UCSD-AML1 (cell line): Measurements from ENCODE around the gene SKAP1.
"Not testable (repeated sequence)": the region's sequence is repeated elsewhere in the genome, so short reads cannot be mapped to it uniquely, and the experiment has no call there.

Experiments used
- DNase-seq: peaks from one replicate; lab custom pipeline; 2025; ENCODE audit not compliant: unreplicated experiment; lab: John Stamatoyannopoulos, UW

Gene SKAP1

GRCh38 chr17:48416971-48417370 lies 13.0 kb downstream of the SKAP1 start:
- no peak for DNase-seq

DNA sequence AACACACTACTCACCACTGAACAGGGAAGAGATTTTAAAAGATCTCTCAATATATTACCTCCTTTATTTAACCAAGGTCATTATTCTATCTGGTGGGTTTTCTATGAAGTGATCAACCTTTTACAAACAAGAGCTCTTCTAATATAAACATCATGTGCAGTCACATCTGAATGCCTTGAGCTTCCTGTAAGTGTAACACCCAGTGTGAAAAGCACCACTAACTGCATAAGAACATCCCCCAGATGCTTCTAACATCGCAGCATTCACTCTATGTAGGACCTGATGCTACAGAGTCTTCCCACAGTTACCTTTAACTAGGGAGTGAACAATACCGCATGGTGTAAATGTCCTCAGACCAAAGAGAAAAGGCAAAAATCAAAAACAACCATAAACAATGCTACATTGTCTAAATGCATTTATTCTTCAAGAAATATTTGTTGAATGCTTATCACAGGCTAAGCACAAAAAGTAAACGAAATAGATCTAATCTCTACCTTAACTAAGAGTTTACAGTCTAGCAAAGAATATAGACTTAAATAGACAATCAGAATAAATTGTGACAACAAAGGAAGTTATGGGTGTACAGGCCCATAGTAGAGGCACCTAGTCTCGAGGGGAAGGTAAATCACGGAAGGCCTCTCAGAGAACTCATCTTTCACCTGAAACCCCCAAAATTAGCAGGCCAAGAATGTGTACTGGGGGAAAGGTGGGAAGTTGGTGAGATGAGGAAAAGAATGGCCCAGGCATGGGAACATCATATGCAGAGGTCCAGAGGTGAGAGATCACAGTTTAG lies 16.2 kb downstream of the SKAP1 start:
- no peak for DNase-seq

- DNase-seq, result no peak
These were observed 17.2 kb downstream of the SKAP1 start for GRCh38 chr17:48412841-48413240.

GRCh38 chr17:48410821-48411220 lies 19.2 kb downstream of the SKAP1 start:
- DNase-seq, result not testable (repeated sequence)

DNA sequence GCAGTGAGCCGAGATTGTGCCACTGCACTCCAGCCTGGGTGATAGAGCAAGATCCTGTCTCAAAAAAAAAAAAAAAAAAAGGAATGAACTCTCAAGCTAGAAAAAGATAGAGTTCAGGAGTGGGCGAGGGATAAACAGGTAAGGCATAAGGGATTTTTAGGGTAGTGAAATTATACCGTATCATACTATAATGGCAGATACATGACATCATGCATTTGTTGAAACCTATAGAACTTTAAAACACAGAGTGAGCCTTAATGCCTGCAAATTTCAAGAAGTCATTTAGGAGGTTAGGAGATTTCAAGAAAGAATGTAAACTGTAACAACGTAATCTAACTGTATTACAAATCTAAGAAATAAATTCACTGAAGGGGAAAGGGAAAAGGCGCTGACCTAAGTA lies 20.4 kb downstream of the SKAP1 start:
- DNase-seq, result no peak

DNA sequence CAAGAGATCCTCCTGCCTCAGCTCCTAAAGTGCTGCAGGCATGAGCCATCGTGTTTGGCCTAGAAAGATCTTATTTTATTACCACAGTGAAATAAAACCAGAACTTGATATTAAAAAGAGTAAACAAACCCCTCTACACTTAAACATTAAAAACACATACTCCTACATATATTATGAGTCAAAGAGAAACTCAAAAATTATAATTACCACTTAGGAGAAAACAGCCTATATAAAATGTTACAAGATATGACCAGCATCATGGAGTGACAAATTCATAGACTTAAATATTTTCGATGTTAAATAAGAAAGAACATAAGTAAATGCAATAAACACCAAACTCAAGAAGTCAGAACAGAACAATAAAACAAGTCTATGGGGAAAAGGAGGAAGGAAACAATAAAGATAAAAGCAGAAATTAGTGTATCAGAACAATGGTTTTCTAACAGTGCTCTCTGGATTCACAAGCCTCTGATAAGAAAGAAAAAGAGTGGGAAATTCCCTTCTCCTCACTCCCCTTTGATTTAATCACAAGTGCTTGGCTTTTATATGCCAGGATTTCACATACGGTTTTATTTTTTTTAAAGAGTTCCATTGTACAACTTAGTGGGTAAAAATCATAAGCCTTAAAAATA lies 23.0 kb downstream of the SKAP1 start:
- no peak for DNase-seq

DNA sequence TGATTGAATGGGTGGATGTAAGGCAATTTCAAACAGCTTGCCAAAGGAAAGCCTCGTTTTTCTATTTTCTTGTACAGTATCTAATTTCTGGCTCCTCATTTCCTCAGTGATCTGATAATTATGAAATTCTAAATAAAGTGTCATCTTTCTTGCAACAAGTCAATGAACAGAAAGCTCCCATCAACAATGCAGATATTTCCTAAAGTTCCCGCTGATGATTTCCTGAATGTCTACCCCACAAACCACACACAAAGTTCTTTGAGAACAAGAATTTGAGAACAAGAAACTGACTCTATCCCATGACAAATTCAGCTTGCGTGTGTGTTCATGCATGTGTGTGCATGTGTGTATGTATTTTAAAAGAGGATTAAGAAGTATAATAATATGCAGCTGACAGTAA lies 35.2 kb downstream of the SKAP1 start:
- DNase-seq, result no peak

DNA sequence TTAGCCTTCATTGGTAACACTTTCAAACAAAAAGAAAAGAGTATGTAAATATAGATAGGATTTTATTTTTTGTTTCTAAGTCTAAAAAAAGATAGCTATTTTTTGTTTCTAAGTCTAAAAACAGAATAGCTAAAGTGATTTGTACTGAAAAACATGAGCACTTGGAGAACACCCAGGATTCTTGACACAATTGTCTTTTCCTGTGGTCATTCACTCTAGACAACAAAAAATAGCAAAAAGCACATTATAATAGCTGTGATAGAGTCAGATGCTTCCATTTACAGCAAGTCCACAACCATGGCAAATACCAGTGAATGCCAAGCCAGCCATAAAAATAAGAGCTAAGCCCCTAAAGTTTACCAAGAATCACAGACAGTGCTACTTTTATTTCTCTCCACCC lies 36.7 kb downstream of the SKAP1 start:
- DNase-seq, result no peak

GRCh38 chr17:48392857-48393256 lies 37.2 kb downstream of the SKAP1 start:
- no peak for DNase-seq

DNA sequence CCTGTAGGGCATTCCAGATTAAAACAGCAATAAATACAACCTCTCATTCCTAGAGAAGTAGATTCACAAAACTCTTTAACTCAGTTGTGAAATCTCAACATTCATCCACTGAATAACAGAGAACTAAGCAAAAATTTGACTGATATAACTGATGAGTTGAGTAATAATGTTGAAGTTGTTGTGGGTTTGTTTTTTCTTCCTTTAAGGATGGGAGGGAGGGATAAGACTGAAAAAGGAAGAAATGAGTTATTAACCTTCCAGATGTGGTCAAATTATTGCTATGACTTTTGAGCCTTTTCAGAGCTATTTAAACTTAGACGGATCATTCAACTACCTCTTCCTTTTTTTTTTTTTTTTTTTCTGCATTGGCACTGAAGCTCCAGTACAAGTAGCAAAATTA lies 38.6 kb downstream of the SKAP1 start:
- no peak for DNase-seq

DNA sequence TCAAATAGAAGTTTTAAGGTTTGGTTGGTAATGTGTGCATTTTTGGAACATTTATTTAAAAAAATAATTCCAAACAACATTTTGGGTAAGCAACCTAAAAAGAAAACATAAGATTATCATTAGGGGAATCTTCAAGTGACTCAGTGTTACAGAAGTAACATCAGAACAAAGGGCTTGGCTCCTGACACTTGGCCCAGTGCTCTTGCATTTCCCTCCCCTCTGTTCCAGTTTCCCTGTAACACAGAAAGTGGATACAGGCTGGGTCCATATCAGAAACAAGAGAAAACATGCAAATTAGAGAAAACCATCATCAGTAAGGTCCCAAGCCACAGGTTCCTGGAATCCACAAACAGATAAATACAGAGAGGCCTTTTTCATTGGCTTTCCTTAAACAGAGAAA lies 40.1 kb downstream of the SKAP1 start:
- DNase-seq, result no peak

- DNase-seq, result no peak
These were observed 40.9 kb downstream of the SKAP1 start for GRCh38 chr17:48388955-48389743.

DNA sequence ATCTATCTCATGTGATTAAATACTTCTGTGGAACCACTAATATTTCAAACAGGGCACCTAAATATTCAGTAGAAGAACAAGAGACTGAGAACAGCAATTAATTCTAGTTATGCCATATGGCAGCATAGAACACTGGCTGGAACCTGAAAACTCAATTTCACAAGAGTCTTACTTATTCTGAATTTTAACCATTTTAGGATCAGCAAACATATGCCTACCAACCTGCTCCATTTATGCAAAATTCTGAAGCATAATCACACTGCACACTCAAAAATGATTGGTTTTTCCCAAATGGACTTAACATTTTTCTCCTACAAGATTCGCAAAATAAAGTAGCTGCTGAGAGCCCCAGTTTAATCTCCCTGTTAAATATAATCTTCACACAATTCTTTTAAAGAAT lies 43.2 kb downstream of the SKAP1 start:
- DNase-seq, result no peak

GRCh38 chr17:48385319-48385718 lies 44.7 kb downstream of the SKAP1 start:
- DNase-seq, result no peak

DNA sequence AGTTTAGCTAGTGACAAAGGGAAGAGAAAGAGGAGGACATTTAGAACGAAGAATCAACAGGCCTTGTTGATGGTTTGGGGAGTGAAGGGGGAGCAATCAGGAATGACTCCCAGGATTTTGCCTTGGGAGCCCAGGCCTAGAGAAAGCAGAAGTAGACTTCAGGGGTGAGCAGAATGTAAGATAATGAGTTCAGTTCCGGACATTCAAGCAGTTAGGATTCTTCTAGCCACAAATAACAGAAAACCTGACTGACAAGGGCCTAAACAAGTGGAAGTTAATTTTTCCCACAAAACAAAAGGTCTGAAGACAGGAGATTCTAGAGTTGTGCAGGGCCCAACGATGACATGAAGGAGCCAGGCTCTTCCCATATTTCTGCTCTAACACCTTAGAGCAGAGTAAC lies 45.9 kb downstream of the SKAP1 start:
- no peak for DNase-seq

DNA sequence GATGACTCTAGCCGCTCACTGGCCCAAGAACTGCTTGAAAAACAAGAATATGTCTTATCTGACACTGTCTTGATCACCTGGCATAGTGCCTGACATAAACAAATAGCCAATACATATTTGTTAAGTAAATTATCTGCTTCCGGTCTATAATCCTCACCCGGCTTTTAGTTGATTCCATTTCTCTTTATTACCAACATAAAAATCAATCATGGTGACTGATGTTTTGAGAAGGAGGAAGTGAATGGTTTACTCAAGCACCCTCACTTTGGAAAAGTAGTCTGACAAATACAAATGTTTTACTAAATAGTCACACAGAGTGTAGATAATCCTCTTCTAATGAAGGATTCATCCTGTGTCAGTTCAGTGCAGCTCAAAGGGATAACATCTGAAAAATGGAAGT lies 47.0 kb downstream of the SKAP1 start:
- DNase-seq, result no peak

- no peak for DNase-seq
These were observed 51.2 kb downstream of the SKAP1 start for GRCh38 chr17:48378708-48379392.

GRCh38 chr17:48378238-48378637 lies 51.8 kb downstream of the SKAP1 start:
- DNase-seq, result no peak

DNA sequence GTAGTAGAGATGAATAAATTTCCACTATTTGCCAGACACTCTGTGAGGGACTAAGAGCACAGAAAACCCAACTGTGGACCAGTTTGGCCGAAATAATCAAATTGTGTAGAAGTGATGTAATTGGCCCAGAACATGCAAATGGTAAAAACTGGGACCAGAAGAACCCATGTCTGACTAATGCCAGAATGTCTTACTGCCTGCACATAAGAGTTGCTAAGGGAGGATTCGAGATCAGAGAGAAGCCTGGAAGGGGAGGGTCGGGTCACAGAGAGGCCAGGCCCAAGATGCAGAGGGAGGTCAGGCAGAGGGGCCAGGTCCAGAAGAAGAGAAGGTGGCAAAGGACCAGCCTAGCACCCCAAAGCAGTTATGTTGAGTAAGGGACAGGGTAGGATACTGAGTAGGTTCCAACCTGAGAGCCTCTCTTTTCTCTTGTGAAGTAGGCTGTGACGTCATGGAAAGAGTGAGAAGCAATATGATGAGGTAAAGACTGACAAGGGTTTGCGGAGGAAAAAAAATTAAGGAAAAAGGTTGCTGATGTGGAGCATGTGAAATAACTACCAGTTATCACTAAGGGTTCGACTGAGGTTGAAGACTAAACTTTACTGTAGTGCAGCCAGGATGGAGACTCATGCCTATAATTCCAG lies 53.2 kb downstream of the SKAP1 start:
- DNase-seq, result no peak

DNA sequence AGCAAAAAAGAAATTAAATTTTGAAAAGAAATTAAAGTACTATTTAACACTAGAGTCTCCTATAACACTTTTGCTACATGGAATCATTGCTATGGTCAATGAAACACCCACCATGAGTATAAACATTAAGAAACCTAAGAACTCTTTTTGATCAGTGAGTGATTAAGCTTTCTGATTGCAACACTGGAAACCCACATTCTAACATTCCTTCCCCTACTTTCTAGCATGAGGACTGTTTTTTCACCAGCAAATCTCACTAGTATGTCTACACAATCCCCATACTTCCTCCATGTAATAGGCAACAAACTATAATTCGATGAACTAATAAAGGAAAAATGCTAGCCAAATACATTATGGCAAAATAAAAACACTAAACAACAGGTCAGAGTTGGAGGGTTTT lies 54.7 kb downstream of the SKAP1 start:
- no peak for DNase-seq

- peak; percentile 44 for DNase-seq
These were observed 55.3 kb downstream of the SKAP1 start for GRCh38 chr17:48374650-48375230.
